Endothelial cell of umbilical vein (primary cell): ENCODE measurements around the gene SPINK1. TPM values are rescaled to one million over a fixed set of nuclear protein-coding genes. Genes with fewer than 3 reads are reported as not detected.

Source experiments
- BruUV-seq: library from RNA; stranded (reverse); fragments of 400-500 nt; replicated peaks from 2 replicates; lab custom pipeline; 2021; lab: Mats Ljungman, UMichigan
- CTCF ChIA-PET: fragments of 300-600, 350-600 bp; sonication (Branson Sonifier 250); formaldehyde crosslinking; loops from one replicate; lab custom pipeline; 2021; ENCODE audit warnings: antibody characterized with exemption, inconsistent platforms; lab: Charles Lee
- POLR2A ChIA-PET: fragments of 300-600, 350-600 bp; sonication (Branson Sonifier 250); formaldehyde crosslinking; loops from one replicate; lab custom pipeline; 2021; ENCODE audit warnings: antibody characterized with exemption, inconsistent platforms; lab: Charles Lee
- DNase-seq: peaks from one replicate; pipeline ENCODE4 v3.0.0-alpha.2; 2011; ENCODE audit warnings: low read depth, low spot score
- FAIRE-seq: peaks from 2 replicates; lab custom pipeline; 2011; peaks lifted over from hg19 to GRCh38; lab: Jason Lieb, UNC
- H2AFZ ChIP-seq: 2 replicates; pipeline ENCODE4 v1.6.0; 2012; ENCODE audit warnings: low read depth, low read length, control low read depth, inconsistent platforms
- H3K27ac ChIP-seq: 2 replicates; pipeline ENCODE4 v1.5.1; 2011; ENCODE audit warnings: low read depth, mild to moderate bottlenecking, control low read depth, low read length, moderate library complexity; ENCODE audit not compliant: insufficient read depth
- H3K27me3 ChIP-seq, 2 experiments: 2 replicates each; pipeline versions ENCODE4 v1.6.0 to v1.6.1; 2011; ENCODE audit warnings: low read length in 2 of 2, mixed read lengths in 1 of 2; ENCODE audit not compliant: control insufficient read depth in 2 of 2, insufficient read depth in 2 of 2
- H3K36me3 ChIP-seq, 2 experiments: 2 replicates in 1 of 2; 3 replicates in 1 of 2; pipeline ENCODE4 v1.5.1; 2011; ENCODE audit warnings: low read length in 2 of 2, mild to moderate bottlenecking in 1 of 2, moderate library complexity in 1 of 2; ENCODE audit not compliant: control insufficient read depth in 2 of 2, insufficient read depth in 2 of 2; ENCODE audit errors: extremely low read depth in 1 of 2
- H3K4me1 ChIP-seq: 3 replicates; pipeline ENCODE4 v1.5.1; 2011; ENCODE audit warnings: mild to moderate bottlenecking, low read length; ENCODE audit not compliant: control insufficient read depth, insufficient read depth; ENCODE audit errors: extremely low read depth
- H3K4me2 ChIP-seq: 2 replicates; pipeline ENCODE4 v1.6.1; 2011; ENCODE audit warnings: low read length, control low read depth, mixed read lengths; ENCODE audit not compliant: insufficient read depth
- H3K4me3 ChIP-seq, 3 experiments: fragments of 200-600 bp in 1 of 3; sonication (generic), shearing (Covaris generic) in 1 of 3; replicated peaks in 1 of 3; 2 replicates each; pipeline ENCODE4 v1.5.1; 2011 to 2016; ENCODE audit warnings: control low read depth in 3 of 3, low read length in 3 of 3, mild to moderate bottlenecking in 2 of 3, inconsistent platforms in 1 of 3, low read depth in 1 of 3, moderate library complexity in 1 of 3; ENCODE audit not compliant: insufficient read depth in 1 of 3
- H3K79me2 ChIP-seq: 2 replicates; pipeline ENCODE4 v1.6.0; 2012; ENCODE audit warnings: low read length, inconsistent platforms; ENCODE audit not compliant: control insufficient read depth, insufficient read depth
- H3K9ac ChIP-seq: replicated peaks from 2 replicates; pipeline ENCODE3; 2011; ENCODE audit warnings: low read length, control low read depth; ENCODE audit not compliant: insufficient read depth; ENCODE audit errors: extremely low read depth
- H3K9me1 ChIP-seq: replicated peaks from 3 replicates; pipeline ENCODE4 v1.6.0; 2011; ENCODE audit warnings: mild to moderate bottlenecking, low read length; ENCODE audit not compliant: control insufficient read depth, insufficient read depth; ENCODE audit errors: extremely low read depth
- H3K9me3 ChIP-seq: replicated peaks from 2 replicates; pipeline ENCODE4 v1.5.1; 2012; ENCODE audit warnings: low read length, inconsistent platforms; ENCODE audit not compliant: control insufficient read depth, insufficient read depth
- H4K20me1 ChIP-seq: replicated peaks from 2 replicates; pipeline ENCODE3; 2011; ENCODE audit warnings: mild to moderate bottlenecking, low read length; ENCODE audit not compliant: control insufficient read depth, insufficient read depth; ENCODE audit errors: extremely low read depth
- EZH2 ChIP-seq: IDR thresholded peaks from 2 replicates; pipeline ENCODE4 v1.6.1; 2012; ENCODE audit warnings: borderline replicate concordance, low read depth, mild to moderate bottlenecking, moderate library complexity, low read length, inconsistent platforms; ENCODE audit not compliant: severe bottlenecking
- GATA2 ChIP-seq: IDR thresholded peaks from 2 replicates; pipeline ENCODE4 v1.7.0; 2011; ENCODE audit warnings: low read depth, mild to moderate bottlenecking, moderate library complexity, mixed read lengths, low read length; ENCODE audit not compliant: insufficient read length, insufficient read depth
- JUN ChIP-seq: IDR thresholded peaks from 2 replicates; pipeline ENCODE4 v1.6.1; 2011; ENCODE audit warnings: borderline replicate concordance, low read depth; ENCODE audit not compliant: insufficient read length, insufficient read depth
- POLR2A ChIP-seq: IDR thresholded peaks from 2 replicates; pipeline ENCODE4 v1.6.1; 2012; ENCODE audit warnings: low read depth, mild to moderate bottlenecking, control low read depth, low read length
- dilution Hi-C: fragments of 300-500 bp; cut with MboI; formaldehyde crosslinking; loops from one replicate; pipeline ENCODE4 v1.15.0; 2019; ENCODE audit warnings: low sequenced_read_pairs; ENCODE audit not compliant: extremely low pct_ligation_motif_present
- intact Hi-C: fragments of 100-400 bp; cut with micrococcal nuclease; formaldehyde crosslinking; loops from one replicate; pipeline ENCODE4 v1.10.0; 2022
- polyA plus RNA-seq, 4 experiments: library from polyadenylated mRNA; depleted of rRNA in 3 of 4; stranded (reverse) in 3 of 4; unstranded in 1 of 4; fragments of >200 nt; gene quantifications; 2 replicates each; pipeline versions ENCODE4 v1.2.1 to v1.2.3, GENCODE V29; 2011 to 2012; ENCODE audit warnings: missing spikeins in 1 of 4
- total RNA-seq: library from RNA; stranded (reverse); gene quantifications from 2 replicates; pipeline ENCODE4 v1.2.3, GENCODE V29; 2021
- TF ChIP-seq, protein P1 (sequence below): IDR thresholded peaks from 2 replicates; pipeline ENCODE4 v1.6.1; 2011; ENCODE audit not compliant: insufficient read depth, insufficient read length

Gene SPINK1
- total and polyA plus RNA-seq, 2 donors (not counting 3 experiments of a cell fraction or from before 2014, with no cell fraction given) = not detected

DNA sequence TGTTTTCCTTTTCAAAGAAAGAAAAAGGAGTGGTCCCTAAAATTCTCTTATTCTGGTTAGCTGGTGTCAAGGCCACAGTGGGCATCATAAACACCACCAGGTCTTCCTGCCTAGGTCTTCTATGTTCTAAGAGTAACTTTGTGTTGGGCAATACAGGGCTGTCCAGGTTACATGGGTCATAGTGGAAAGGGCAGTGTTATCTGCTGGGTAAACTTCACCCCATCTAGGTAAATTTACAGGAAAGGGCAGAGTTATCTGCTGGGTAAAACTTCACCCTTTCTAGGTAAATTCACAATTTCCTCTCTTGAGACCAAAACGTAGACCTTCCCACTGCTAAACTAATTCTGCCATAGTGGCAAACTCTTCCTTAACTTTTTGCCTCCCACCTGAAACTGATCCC, 30.0 kb downstream of the SPINK1 start:
- no peaks in the 10 kb centered on the region for H3K36me3 ChIP-seq
- H2AFZ ChIP-seq = no peak overlapping the region
- intact Hi-C loops = no loop called here
- dilution Hi-C loops = no loop called here
- H3K27ac ChIP-seq = no peak overlapping the region
- H3K9me3 ChIP-seq = no peaks in the 10 kb centered on the region
- FAIRE-seq (no peak), DNase-seq (no peak)
- ChIA-PET POLR2A (no interaction called here), CTCF (no interaction called here)
- no peaks in the 10 kb centered on the region for H4K20me1 ChIP-seq
- H3K4me1 ChIP-seq = no peaks in the 10 kb centered on the region
- no peaks in the 10 kb centered on the region for H3K79me2 ChIP-seq
- H3K4me2 ChIP-seq = no peak overlapping the region
- no peaks in the 10 kb centered on the region for H3K9me1 ChIP-seq
- peaks cover 2% of the 10 kb centered on the region in 2 experiments for H3K27me3 ChIP-seq
- H3K4me3 ChIP-seq = no peak overlapping the region
- TF ChIP-seq GATA2 = no peak
- TF ChIP-seq JUN = no peak
- BruUV-seq = no TSS peak
- H3K9ac ChIP-seq = no peak overlapping the region

DNA sequence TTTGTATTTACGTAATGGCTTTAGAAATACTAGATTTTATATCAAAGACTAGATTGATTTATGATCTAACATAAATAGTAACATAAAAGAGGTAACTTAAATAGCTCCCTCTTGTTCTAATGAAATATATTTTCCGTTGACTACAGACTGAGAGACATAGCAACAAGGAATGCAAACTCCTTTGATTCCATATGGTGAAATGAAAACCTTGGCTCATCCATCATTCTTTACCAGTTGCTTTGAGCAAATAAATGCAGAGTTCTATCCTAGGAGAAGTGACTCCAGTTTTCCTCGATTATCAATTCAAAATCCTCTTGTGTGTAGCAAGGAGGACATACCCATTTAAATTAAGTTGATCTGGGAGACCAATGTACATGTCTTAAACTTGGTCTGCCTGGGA, 31.0 kb downstream of the SPINK1 start:
- H3K27me3 ChIP-seq = peaks cover 2% of the 10 kb centered on the region in 2 experiments
- TF ChIP-seq POLR2A (no peak), EZH2 (no peak), GATA2 (no peak)
- TF ChIP-seq, protein P1, sequence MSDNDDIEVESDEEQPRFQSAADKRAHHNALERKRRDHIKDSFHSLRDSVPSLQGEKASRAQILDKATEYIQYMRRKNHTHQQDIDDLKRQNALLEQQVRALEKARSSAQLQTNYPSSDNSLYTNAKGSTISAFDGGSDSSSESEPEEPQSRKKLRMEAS = no peak
- H3K4me3 ChIP-seq = no peak overlapping the region
- H4K20me1 ChIP-seq = no peaks in the 10 kb centered on the region
- ChIA-PET CTCF (no interaction called here), POLR2A (no interaction called here)
- no peak overlapping the region for H3K9ac ChIP-seq
- H3K4me2 ChIP-seq = no peak overlapping the region
- dilution Hi-C loops (no loop called here), intact Hi-C loops (no loop called here)
- no peaks in the 10 kb centered on the region for H3K4me1 ChIP-seq
- no peak overlapping the region for H3K27ac ChIP-seq
- no peaks in the 10 kb centered on the region for H3K79me2 ChIP-seq
- H2AFZ ChIP-seq = no peak overlapping the region
- H3K9me3 ChIP-seq = no peaks in the 10 kb centered on the region
- no peaks in the 10 kb centered on the region for H3K9me1 ChIP-seq
- BruUV-seq = no TSS peak
- DNase-seq = no peak
- FAIRE-seq = no peak
- no peaks in the 10 kb centered on the region for H3K36me3 ChIP-seq
